Body of pancreas (tissue), 4 donors: ENCODE measurements around the gene HAPLN3. TPM values are rescaled to one million over a fixed set of nuclear protein-coding genes. Genes with fewer than 3 reads are reported as not detected.

Experiments used
- ATAC-seq: fragments of 150-250 bp; one replicate; pipeline ENCODE4 v1.9.1; 2016
- DNase-seq, 4 donors: peaks; one replicate each; pipeline ENCODE4 v3.0.0-alpha.2; 2019
- H3K27ac ChIP-seq, 4 donors: fragments of 200-600 bp; sonication (generic); 1 replicate in 3 of 4; 2 replicates in 1 of 4; pipeline versions ENCODE4 v1.5.1 to v1.6.1; 2016 to 2019; ENCODE audit warnings: mild to moderate bottlenecking in 1 of 4, mixed read lengths in 1 of 4, moderate library complexity in 1 of 4
- H3K27me3 ChIP-seq, 2 donors: fragments of 200-600 bp; sonication (generic); one replicate each; pipeline ENCODE4 v1.6.0; 2016; ENCODE audit warnings: mild to moderate bottlenecking in 1 of 2
- H3K36me3 ChIP-seq, 2 donors: fragments of 200-600 bp; sonication (generic); replicated peaks in 1 of 2; 2 replicates each; pipeline ENCODE4 v1.5.1; 2016; ENCODE audit warnings: low read depth in 2 of 2; ENCODE audit not compliant: insufficient read depth in 1 of 2
- H3K4me1 ChIP-seq: fragments of 200-600 bp; sonication (generic); one replicate; pipeline ENCODE4 v1.6.0; 2016
- H3K4me3 ChIP-seq, 2 donors: fragments of 200-600 bp; sonication (generic); 1 replicate in 1 of 2; 2 replicates in 1 of 2; pipeline ENCODE4 v1.5.1; 2016 to 2019
- H3K9me3 ChIP-seq, 3 donors: fragments of 200-600 bp; sonication (generic); 1 replicate in 2 of 3; 2 replicates in 1 of 3; pipeline ENCODE4 v1.5.1; 2016
- CTCF ChIP-seq, 7 experiments: fragments of 450-650 bp in 4 of 7; fragments of 200-600 bp in 3 of 7; sonication (generic) in 3 of 7; IDR thresholded peaks; one replicate each; pipeline ENCODE4 v1.5.1; 2016 to 2019; ENCODE audit warnings: antibody characterized with exemption in 7 of 7
- POLR2A ChIP-seq, 3 donors: fragments of 450-650 bp; IDR thresholded peaks; one replicate each; pipeline ENCODE4 v1.6.1; 2016; ENCODE audit warnings: antibody characterized with exemption in 3 of 3, mild to moderate bottlenecking in 2 of 3
- WGBS, 2 donors: methylation state at CpG; one replicate each; pipeline ENCODE4 v1.1.5; 2017; 5-methylcytosine and 5-hydroxymethylcytosine counted together
- intact Hi-C: fragments of 100-400 bp; cut with DNase I; formaldehyde crosslinking; loops from one replicate; pipeline ENCODE4 v1.15.1; 2023
- total RNA-seq, 2 donors: library from RNA; depleted of rRNA; stranded (reverse); fragments of >200 nt; gene quantifications; one replicate each; pipeline ENCODE4 v1.1.0, GENCODE V29; 2016

Gene HAPLN3
- total RNA-seq, 2 donors from 2014 or later: 1.0 to 8.9 TPM

- 62 to 68% methylated on average over 4 of the region's 4 CpGs for WGBS, 2 donors
- intact Hi-C loops: no loop called here
- Histone ChIP-seq H3K4me3 (no peak overlapping the region), H3K4me1 (peaks cover 15% of the 10 kb centered on the region), H3K27me3 (peaks cover 0 to 17% of the 10 kb centered on the region in 2 donors), H3K36me3 (no peaks in the 10 kb centered on the region), H3K27ac (no peak overlapping the region), H3K9me3 (no peaks in the 10 kb centered on the region)
- DNase-seq (no peak), ATAC-seq (no peak)
- TF ChIP-seq CTCF (IDR thresholded peaks at IDR 0.05) (no peak), POLR2A (IDR thresholded peaks at IDR 0.05) (no peak)
Observed at GRCh38 chr15:88890495-88890894, 4.8 kb downstream of the HAPLN3 start.

DNA sequence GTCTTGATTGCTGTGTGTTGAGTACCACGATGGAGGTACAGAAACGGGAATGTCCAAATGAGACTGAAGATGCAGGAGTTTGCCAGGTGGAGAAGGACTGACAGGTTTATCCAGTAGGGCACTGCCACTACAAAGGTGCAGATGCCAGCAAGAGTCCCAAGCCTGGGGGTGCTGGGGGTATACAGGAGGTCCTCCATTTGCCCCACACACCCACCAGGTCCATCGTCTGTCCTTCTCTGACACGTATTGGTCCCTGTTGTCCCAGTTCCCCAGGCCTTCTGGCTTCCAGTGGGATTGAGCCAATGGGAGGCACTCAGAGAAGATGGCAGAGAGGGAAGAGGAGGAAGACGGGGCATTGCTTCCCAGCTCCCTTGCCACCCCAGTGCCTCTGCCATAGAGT, 6.6 kb downstream of the HAPLN3 start:
- DNase-seq (no peak), ATAC-seq (no peak)
- intact Hi-C loops: no loop called here
- Histone ChIP-seq H3K9me3 (no peaks in the 10 kb centered on the region), H3K36me3 (no peaks in the 10 kb centered on the region), H3K4me1 (no peaks in the 10 kb centered on the region), H3K27ac (no peak overlapping the region), H3K27me3 (no peaks in the 10 kb centered on the region), H3K4me3 (no peak overlapping the region)
- TF ChIP-seq CTCF (IDR thresholded peaks at IDR 0.05) (no peak), POLR2A (IDR thresholded peaks at IDR 0.05) (no peak)
- 55 to 78% methylated on average over 5 of the region's 5 CpGs for WGBS, 2 donors

DNA sequence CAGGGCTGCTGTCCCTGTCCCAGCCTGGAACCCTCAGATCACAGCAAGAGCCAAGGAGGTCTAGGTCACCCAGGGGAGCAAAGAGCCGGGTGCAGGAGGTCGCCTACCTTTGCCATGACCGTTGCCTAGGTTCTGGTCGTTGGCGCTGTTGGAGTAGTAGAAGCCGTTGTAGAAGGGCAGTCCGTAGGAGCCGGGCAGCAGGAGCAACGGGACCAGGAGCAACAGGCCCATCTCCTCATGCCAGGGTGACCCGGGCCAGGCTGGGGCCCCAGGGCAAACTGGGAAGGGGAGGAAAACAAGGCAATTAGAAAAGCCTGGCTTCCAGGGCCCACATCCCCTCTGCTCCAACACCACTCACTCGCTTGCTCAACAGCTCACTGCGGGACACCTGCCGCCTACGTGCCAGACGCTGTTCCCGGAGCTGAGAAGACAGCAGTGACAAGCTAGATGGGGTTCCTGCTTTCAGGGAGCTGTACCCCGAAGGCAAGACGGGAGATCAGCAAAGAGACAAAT, 8.2 kb downstream of the HAPLN3 start:
- intact Hi-C loops: no loop called here
- Histone ChIP-seq H3K36me3 (no peaks in the 10 kb centered on the region), H3K27ac (no peak overlapping the region), H3K4me1 (no peaks in the 10 kb centered on the region), H3K4me3 (no peak overlapping the region), H3K9me3 (no peaks in the 10 kb centered on the region), H3K27me3 (no peaks in the 10 kb centered on the region)
- WGBS, 2 donors: 71 to 81% methylated on average over 13 to 18 of the region's 18 CpGs
- no peak for TF ChIP-seq CTCF (IDR thresholded peaks at IDR 0.05)
- no peak for TF ChIP-seq POLR2A (IDR thresholded peaks at IDR 0.05)
- DNase-seq (no peak), ATAC-seq (no peak)

GRCh38 chr15:88882785-88883184, 12.6 kb downstream of the HAPLN3 start:
- intact Hi-C loops: no loop called here
- whole genome bisulfite sequencing, 2 donors: 55 to 66% methylated on average over 4 of the region's 4 CpGs

More at GRCh38 chr15:88882785-88883184, 12.6 kb downstream of the HAPLN3 start:
- Histone ChIP-seq H3K27me3 (no peaks in the 10 kb centered on the region), H3K4me1 (no peaks in the 10 kb centered on the region), H3K36me3 (no peaks in the 10 kb centered on the region), H3K9me3 (no peaks in the 10 kb centered on the region), H3K27ac (no peak overlapping the region), H3K4me3 (no peak overlapping the region)
- no peak for DNase-seq
- no peak for TF ChIP-seq CTCF (IDR thresholded peaks at IDR 0.05)
- no peak for TF ChIP-seq POLR2A (IDR thresholded peaks at IDR 0.05)
- ATAC-seq: no peak
